Spleen (tissue), 7 donors: ENCODE data around the gene GRP.

Experiments used
- CTCF ChIP-seq, 11 experiments: fragments of 200-600 bp in 7 of 11; fragments of 450-650 bp in 4 of 11; sonication (generic) in 4 of 11; IDR thresholded peaks in 8 of 11; conservative IDR thresholded peaks in 3 of 11; 1 replicate in 7 of 11; 2 replicates in 4 of 11; pipeline versions ENCODE4 v1.4.0 to v1.8.0; 2016 to 2021; ENCODE audit warnings: antibody characterized with exemption in 11 of 11, inconsistent platforms in 4 of 11, mild to moderate bottlenecking in 1 of 11
- POLR2A ChIP-seq, 3 donors: fragments of 450-650 bp; IDR thresholded peaks; one replicate each; pipeline ENCODE4 v1.5.1; 2017; ENCODE audit warnings: antibody characterized with exemption in 3 of 3, mild to moderate bottlenecking in 1 of 3
- POLR2AphosphoS5 ChIP-seq, 3 donors: sonication (generic); formaldehyde crosslinking; IDR thresholded peaks; one replicate each; pipeline ENCODE4 v1.5.1; 2017; ENCODE audit warnings: antibody characterized with exemption in 3 of 3
- donor health status: DM: no; HTN: no; CAD: no; lungs with moderate emphysema.
- donor health status: DM: no; HTN: no; CAD: no.
- donor health status: DM: no; HTN: no; CAD: no.

GRCh38 chr18:59272221-59272888 is 52.4 kb downstream of the GRP start:
- TF ChIP-seq CTCF (IDR thresholded peaks at IDR 0.05 in 8 of 11, conservative IDR thresholded peaks at IDR 0.05 in 3 of 11) (no peak), POLR2A (IDR thresholded peaks at IDR 0.05) (no peak), POLR2AphosphoS5 (IDR thresholded peaks at IDR 0.05) (no peak)
